HUES64 (cell line): ENCODE measurements around the gene TUBGCP6.
"Not testable (repeated sequence)": the region's sequence is repeated elsewhere in the genome, so short reads cannot be mapped to it uniquely, and the experiment has no call there.

Experiments used
- H3K27ac ChIP-seq: 2 replicates; pipeline ENCODE4 v1.7.0; 2013; ENCODE audit warnings: low read depth, low read length, inconsistent platforms
- H3K27me3 ChIP-seq: 2 replicates; pipeline ENCODE4 v1.6.1; 2013; ENCODE audit warnings: mild to moderate bottlenecking, low read length; ENCODE audit not compliant: insufficient read depth
- H3K36me3 ChIP-seq: 2 replicates; pipeline ENCODE4 v1.6.1; 2013; ENCODE audit warnings: mild to moderate bottlenecking, low read length; ENCODE audit not compliant: insufficient read depth
- H3K4me1 ChIP-seq: 2 replicates; pipeline ENCODE4 v1.6.1; 2013; ENCODE audit warnings: mild to moderate bottlenecking, low read length, moderate library complexity; ENCODE audit not compliant: insufficient read depth
- H3K4me3 ChIP-seq: 2 replicates; pipeline ENCODE4 v1.5.1; 2013; ENCODE audit warnings: mild to moderate bottlenecking, low read length, moderate library complexity
- H3K9ac ChIP-seq: 2 replicates; pipeline ENCODE4 v1.6.1; 2013; ENCODE audit warnings: mild to moderate bottlenecking, low read depth, low read length
- H3K9me3 ChIP-seq: 2 replicates; pipeline ENCODE4 v1.6.1; 2013; ENCODE audit warnings: low read depth, low read length; ENCODE audit not compliant: insufficient read depth
- WGBS: fragments of 150-250, 120-280 bp; methylation state at CpG from one replicate; pipeline ENCODE4 v1.1.7; 2013; ENCODE audit warnings: missing lambda C conversion rate; 5-methylcytosine and 5-hydroxymethylcytosine counted together

TUBGCP6 gene

DNA sequence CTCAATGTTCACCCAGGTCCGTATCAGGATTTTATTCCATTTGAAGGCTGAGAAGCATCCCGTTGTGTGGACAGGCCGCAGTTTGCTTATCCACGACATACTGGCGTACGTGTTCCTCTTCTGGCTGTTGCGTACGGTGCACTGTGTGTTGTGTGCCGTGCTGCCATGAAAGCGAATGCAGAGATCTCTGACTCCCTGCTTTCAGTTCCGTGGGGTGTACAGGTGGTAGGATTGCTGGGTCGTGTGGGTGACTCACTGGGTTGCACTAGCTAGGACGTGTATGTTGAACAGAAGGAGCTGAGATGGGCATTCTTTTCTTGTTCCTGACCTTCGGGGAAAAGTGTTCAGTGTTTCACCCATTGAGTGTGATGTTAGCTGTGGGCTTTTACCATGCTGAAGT lies 33.7 kb downstream of the TUBGCP6 start:
- peaks cover 62% of the 10 kb centered on the region for H3K36me3 ChIP-seq
- WGBS, result 96% methylated on average over 14 of the region's 14 CpGs
- no peaks in the 10 kb centered on the region for H3K27me3 ChIP-seq

DNA sequence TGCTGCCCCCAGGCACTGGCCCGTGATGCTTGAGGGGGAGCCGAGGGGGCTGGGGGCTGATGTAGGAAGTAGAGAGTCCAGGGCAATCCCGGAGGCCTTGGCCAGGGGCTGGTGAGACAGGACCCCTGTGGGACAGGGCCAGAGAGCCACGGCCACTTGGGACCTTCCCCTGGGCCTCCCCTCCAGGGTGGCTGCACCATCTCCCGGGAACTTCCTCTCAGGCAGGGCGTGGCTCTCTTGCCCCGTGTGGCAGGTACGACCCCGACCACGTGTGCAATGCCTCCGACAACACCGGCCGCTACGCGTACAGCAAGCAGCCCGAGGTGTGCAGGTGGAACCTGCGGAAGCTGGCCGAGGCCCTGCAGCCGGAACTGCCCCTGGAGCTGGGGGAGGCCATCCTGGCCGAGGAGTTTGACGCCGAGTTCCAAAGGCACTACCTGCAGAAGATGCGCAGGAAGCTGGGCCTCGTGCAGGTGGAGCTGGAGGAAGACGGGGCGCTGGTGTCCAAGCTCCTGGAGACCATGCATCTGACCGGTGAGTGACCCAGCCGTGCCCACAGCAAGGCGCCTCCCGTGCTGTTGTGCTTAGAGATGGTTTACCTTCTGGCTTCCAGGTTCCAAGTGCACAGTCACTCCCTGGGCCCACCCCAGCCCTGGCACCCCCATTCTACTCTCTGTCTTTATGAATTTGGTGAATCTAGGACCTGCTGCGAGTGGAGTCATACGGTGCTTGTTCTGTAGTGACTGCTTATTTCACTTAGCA lies 34.3 kb downstream of the TUBGCP6 start:
- no peak overlapping the region for H3K4me3 ChIP-seq
- peaks cover 56% of the 10 kb centered on the region for H3K36me3 ChIP-seq
- no peaks in the 10 kb centered on the region for H3K9me3 ChIP-seq
- no peaks in the 10 kb centered on the region for H3K27me3 ChIP-seq
- H3K4me1 ChIP-seq, result no peaks in the 10 kb centered on the region; the same call in 1 of the 2 replicates
- H3K9ac ChIP-seq, result no peak overlapping the region
- 96% methylated on average over 32 of the region's 32 CpGs for WGBS
- no peak overlapping the region for H3K27ac ChIP-seq

More for the DNA sequence above, 33.7 kb downstream of the TUBGCP6 start:
- Histone ChIP-seq H3K9ac (no peak overlapping the region), H3K4me1 (no peaks in the 10 kb centered on the region; the same call in 1 of the 2 replicates), H3K9me3 (no peaks in the 10 kb centered on the region), H3K27ac (no peak overlapping the region), H3K4me3 (no peak overlapping the region)

DNA sequence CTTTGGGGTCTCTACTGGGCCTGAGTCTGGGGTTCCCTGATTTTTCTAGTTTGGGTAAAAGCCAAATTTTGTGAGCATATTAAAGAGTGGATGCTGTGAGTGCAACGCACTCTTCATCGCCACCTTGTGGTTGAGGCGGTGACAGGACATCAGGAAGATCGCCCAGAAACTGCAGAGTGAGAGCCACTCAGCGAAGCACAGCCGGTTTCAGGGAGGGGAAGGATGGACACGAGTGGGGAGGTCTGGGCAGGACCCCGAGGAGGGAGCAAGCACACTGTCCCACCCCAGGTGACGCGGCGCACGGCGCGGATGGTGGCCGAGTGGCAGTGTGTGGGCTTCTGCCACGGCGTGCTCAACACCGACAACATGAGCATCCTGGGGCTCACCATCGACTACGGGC lies 34.9 kb downstream of the TUBGCP6 start:
- no peaks in the 10 kb centered on the region for H3K9me3 ChIP-seq
- H3K4me3 ChIP-seq, result no peak overlapping the region
- peaks cover 53% of the 10 kb centered on the region for H3K36me3 ChIP-seq
- no peaks in the 10 kb centered on the region; the same call in 1 of the 2 replicates for H3K4me1 ChIP-seq
- 76% methylated on average over 20 of the region's 20 CpGs for WGBS
- no peak overlapping the region for H3K9ac ChIP-seq
- H3K27ac ChIP-seq, result no peak overlapping the region
- H3K27me3 ChIP-seq, result no peaks in the 10 kb centered on the region

DNA sequence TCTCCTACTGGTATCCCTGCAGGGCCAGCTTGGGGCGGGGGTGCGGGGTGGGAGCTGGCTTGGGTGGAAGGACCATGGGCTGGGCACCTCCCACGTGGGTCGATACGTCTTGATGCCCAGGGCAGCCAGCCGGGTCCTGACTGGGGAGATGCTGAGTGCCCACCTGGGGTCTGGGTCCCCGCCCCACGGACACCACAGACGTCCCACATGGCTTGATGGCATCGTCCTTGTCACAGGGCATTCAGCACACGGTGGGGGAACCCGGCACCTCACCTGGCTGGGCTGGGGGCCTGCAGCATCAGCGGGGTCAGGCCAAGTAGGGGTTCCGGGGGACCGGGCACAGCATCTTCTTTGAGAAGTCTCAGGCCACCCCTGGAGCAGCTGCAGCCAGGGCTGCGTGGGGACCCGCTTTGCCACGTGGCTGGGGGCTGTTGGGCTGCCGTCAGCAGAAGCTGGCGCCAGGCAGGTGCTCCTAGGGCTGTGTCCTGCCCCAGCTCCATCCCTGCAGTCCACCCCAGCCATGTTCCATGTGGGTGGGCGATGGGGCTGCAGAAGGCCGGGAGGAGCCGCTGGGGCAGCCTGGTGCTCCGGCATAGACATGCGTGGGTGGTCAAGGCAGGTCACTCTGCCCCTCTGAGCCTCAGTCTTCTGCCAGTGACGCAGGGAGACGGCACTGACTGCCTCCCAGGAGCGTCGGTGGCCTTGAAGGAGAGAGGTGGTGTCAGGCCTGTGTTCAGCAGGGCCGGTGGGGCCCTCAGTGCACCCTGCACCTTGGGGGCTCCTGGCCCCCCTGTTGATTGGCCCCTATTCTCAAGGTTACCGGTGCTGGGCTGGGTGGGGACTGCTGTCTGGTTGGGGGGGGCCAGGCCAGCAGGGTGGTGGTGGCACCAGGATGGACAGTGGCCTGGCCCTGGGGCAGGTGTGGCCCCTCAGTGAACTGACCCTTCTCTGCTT lies 35.6 kb downstream of the TUBGCP6 start:
- no peaks in the 10 kb centered on the region for H3K9me3 ChIP-seq
- no peak overlapping the region for H3K9ac ChIP-seq
- no peaks in the 10 kb centered on the region; the same call in 1 of the 2 replicates for H3K4me1 ChIP-seq
- H3K4me3 ChIP-seq, result no peak overlapping the region
- WGBS, result 92% methylated on average over 31 of the region's 31 CpGs
- H3K27ac ChIP-seq, result no peak overlapping the region
- no peaks in the 10 kb centered on the region for H3K27me3 ChIP-seq
- peaks cover 51% of the 10 kb centered on the region for H3K36me3 ChIP-seq

GRCh38 chr22:50208430-50208938 lies 36.3 kb downstream of the TUBGCP6 start:
- Histone ChIP-seq H3K4me1 (no peaks in the 10 kb centered on the region; the same call in 1 of the 2 replicates), H3K9me3 (no peaks in the 10 kb centered on the region), H3K27ac (no peak overlapping the region), H3K36me3 (peaks cover 52% of the 10 kb centered on the region), H3K4me3 (no peak overlapping the region), H3K27me3 (no peaks in the 10 kb centered on the region), H3K9ac (no peak overlapping the region)
- WGBS, result 94% methylated on average over 22 of the region's 22 CpGs

GRCh38 chr22:50207383-50208140 lies 37.3 kb downstream of the TUBGCP6 start:
- H3K9ac ChIP-seq, result no peak overlapping the region
- H3K27ac ChIP-seq, result no peak overlapping the region
- WGBS, result 90% methylated on average over 23 of the region's 23 CpGs
- no peaks in the 10 kb centered on the region for H3K27me3 ChIP-seq
- peaks cover 51% of the 10 kb centered on the region for H3K36me3 ChIP-seq
- no peak overlapping the region for H3K4me3 ChIP-seq
- H3K9me3 ChIP-seq, result 0 out of 2 replicates have a peak, but pooled peaks cover 3% of the 10 kb centered on the region
- no peaks in the 10 kb centered on the region; the same call in 1 of the 2 replicates for H3K4me1 ChIP-seq

- Histone ChIP-seq H3K4me1 (no peaks in the 10 kb centered on the region; the same call in 1 of the 2 replicates), H3K9me3 (0 out of 2 replicates have a peak, but pooled peaks cover 3% of the 10 kb centered on the region), H3K27me3 (peaks cover 4% of the 10 kb centered on the region), H3K36me3 (peaks cover 43% of the 10 kb centered on the region), H3K9ac (no peak overlapping the region), H3K4me3 (no peak overlapping the region), H3K27ac (no peak overlapping the region)
- 62% methylated on average over 10 of the region's 10 CpGs for WGBS
These were observed 38.2 kb downstream of the TUBGCP6 start for GRCh38 chr22:50206599-50206998.

- WGBS, result 94% methylated on average over 45 of the region's 45 CpGs
- H3K4me3 ChIP-seq, result no peak overlapping the region
- H3K36me3 ChIP-seq, result peaks cover 38% of the 10 kb centered on the region
- H3K27me3 ChIP-seq, result peaks cover 6% of the 10 kb centered on the region
- no peak overlapping the region for H3K9ac ChIP-seq
- H3K9me3 ChIP-seq, result 0 out of 2 replicates have a peak, but pooled peaks cover 3% of the 10 kb centered on the region
- H3K4me1 ChIP-seq, result no peaks in the 10 kb centered on the region; the same call in 1 of the 2 replicates
- no peak overlapping the region for H3K27ac ChIP-seq
These were observed 38.8 kb downstream of the TUBGCP6 start for GRCh38 chr22:50205781-50206569.

DNA sequence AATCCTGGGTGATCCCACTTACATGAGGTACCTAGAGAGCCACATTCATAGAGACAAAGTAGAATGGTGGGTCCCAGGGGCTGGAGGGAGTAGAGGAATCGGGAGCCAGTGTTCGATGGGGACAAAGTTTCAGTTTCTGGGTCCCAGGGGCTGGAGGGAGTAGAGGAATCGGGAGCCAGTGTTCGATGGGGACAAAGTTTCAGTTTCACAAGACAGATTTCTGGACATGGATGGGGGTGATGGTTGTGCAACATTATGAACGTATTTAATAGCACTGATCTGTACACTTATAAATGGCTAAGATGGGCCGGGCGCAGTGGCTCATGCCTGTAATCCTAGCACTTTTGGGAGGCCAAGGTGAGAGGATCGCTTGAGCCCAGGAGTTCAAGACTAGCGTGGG lies 39.8 kb downstream of the TUBGCP6 start:
- peaks cover 28% of the 10 kb centered on the region for H3K36me3 ChIP-seq
- H3K9me3 ChIP-seq, H3K27me3 ChIP-seq, H3K4me1 ChIP-seq, H3K9ac ChIP-seq, H3K27ac ChIP-seq, H3K4me3 ChIP-seq: not testable (repeated sequence)
- WGBS, result 96% methylated on average over 9 of the region's 9 CpGs

GRCh38 chr22:50204571-50204970 lies 40.3 kb downstream of the TUBGCP6 start:
- Histone ChIP-seq H3K9me3 (0 out of 2 replicates have a peak, but pooled peaks cover 3% of the 10 kb centered on the region), H3K9ac (no peak overlapping the region), H3K36me3 (peaks cover 27% of the 10 kb centered on the region), H3K27ac (no peak overlapping the region), H3K4me1 (no peaks in the 10 kb centered on the region; the same call in 1 of the 2 replicates), H3K4me3 (no peak overlapping the region), H3K27me3 (peaks cover 6% of the 10 kb centered on the region)
- WGBS, result 94% methylated on average over 7 of the region's 7 CpGs
